ENCODE measurements around the gene LRCH3.
"Not testable (repeated sequence)": the region's sequence is repeated elsewhere in the genome, so short reads cannot be mapped to it uniquely, and the experiment has no call there.

LRCH3 gene

GRCh38 chr3:197878427-197878826 lies 87.4 kb downstream of the LRCH3 start:
- DNase-seq (ENCODE audit: low read depth in 2 of 2): no peak
- no peak overlapping the region for H3K4me3 ChIP-seq (replicated peaks in 1 of 2; ENCODE audit: low read depth in 2 of 2, low read length in 2 of 2)
- TF ChIP-seq CTCF (IDR thresholded peaks at IDR 0.05; ENCODE audit: low read depth, low read length): no peak

GRCh38 chr3:197880491-197881269 lies 89.6 kb downstream of the LRCH3 start:
- no peak overlapping the region for H3K4me3 ChIP-seq (replicated peaks in 1 of 2; ENCODE audit: low read depth in 2 of 2, low read length in 2 of 2)
- TF ChIP-seq CTCF (IDR thresholded peaks at IDR 0.05; ENCODE audit: low read depth, low read length): no peak
- DNase-seq (ENCODE audit: low read depth in 2 of 2): no peak

- no peak for DNase-seq (ENCODE audit: low read depth in 2 of 2)
- no peak overlapping the region for H3K4me3 ChIP-seq (replicated peaks in 1 of 2; ENCODE audit: low read depth in 2 of 2, low read length in 2 of 2)
- TF ChIP-seq CTCF (IDR thresholded peaks at IDR 0.05; ENCODE audit: low read depth, low read length): no peak
Observed at GRCh38 chr3:197881270-197881969, 90.4 kb downstream of the LRCH3 start.

GRCh38 chr3:197881970-197882338 lies 90.9 kb downstream of the LRCH3 start:
- H3K4me3 ChIP-seq (replicated peaks in 1 of 2; ENCODE audit: low read depth in 2 of 2, low read length in 2 of 2): no peak overlapping the region
- no peak for DNase-seq (ENCODE audit: low read depth in 2 of 2)
- TF ChIP-seq CTCF (IDR thresholded peaks at IDR 0.05; ENCODE audit: low read depth, low read length): no peak

GRCh38 chr3:197882586-197882985 lies 91.5 kb downstream of the LRCH3 start:
- H3K4me3 ChIP-seq (replicated peaks in 1 of 2; ENCODE audit: low read depth in 2 of 2, low read length in 2 of 2): no peak overlapping the region
- no peak for DNase-seq (ENCODE audit: low read depth in 2 of 2)
- no peak for TF ChIP-seq CTCF (IDR thresholded peaks at IDR 0.05; ENCODE audit: low read depth, low read length)

- TF ChIP-seq CTCF (IDR thresholded peaks at IDR 0.05; ENCODE audit: low read depth, low read length): no peak
- H3K4me3 ChIP-seq (replicated peaks in 1 of 2; ENCODE audit: low read depth in 2 of 2, low read length in 2 of 2): no peak overlapping the region
- DNase-seq (ENCODE audit: low read depth in 2 of 2): no peak
Observed at GRCh38 chr3:197883541-197883940, 92.5 kb downstream of the LRCH3 start.

GRCh38 chr3:197884330-197884729 lies 93.3 kb downstream of the LRCH3 start:
- H3K4me3 ChIP-seq (replicated peaks in 1 of 2; ENCODE audit: low read depth in 2 of 2, low read length in 2 of 2); DNase-seq (ENCODE audit: low read depth in 2 of 2): not testable (repeated sequence)

- not testable (repeated sequence) for H3K4me3 ChIP-seq (replicated peaks in 1 of 2; ENCODE audit: low read depth in 2 of 2, low read length in 2 of 2)
Observed at GRCh38 chr3:197886052-197886451, 95.0 kb downstream of the LRCH3 start.

GRCh38 chr3:197887430-197888053 lies 96.5 kb downstream of the LRCH3 start:
- DNase-seq (ENCODE audit: low read depth in 2 of 2); H3K4me3 ChIP-seq (replicated peaks in 1 of 2; ENCODE audit: low read depth in 2 of 2, low read length in 2 of 2): not testable (repeated sequence)

More at GRCh38 chr3:197886052-197886451, 95.0 kb downstream of the LRCH3 start:
- not testable (repeated sequence) for DNase-seq (ENCODE audit: low read depth in 2 of 2)

Data from cardiac fibroblast (primary cell).